Parathyroid adenoma (tissue), 2 donors: ENCODE results near the gene PDIA3.
"Not testable (repeated sequence)": the region's sequence is repeated elsewhere in the genome, so short reads cannot be mapped to it uniquely, and the experiment has no call there.

ENCODE experiments used
- H2AFZ ChIP-seq: fragments of 300-600 bp; sonication (generic); one replicate; pipeline ENCODE4 v1.7.0; 2017; ENCODE audit warnings: antibody characterized with exemption, mild to moderate bottlenecking
- H3K27ac ChIP-seq: fragments of 300-600 bp; sonication (generic); one replicate; pipeline ENCODE4 v1.7.0; 2017
- H3K27me3 ChIP-seq: fragments of 300-600 bp; sonication (generic); one replicate; pipeline ENCODE4 v1.7.0; 2017; ENCODE audit warnings: low read length; ENCODE audit not compliant: control insufficient read depth, insufficient read depth
- H3K36me3 ChIP-seq: fragments of 300-600 bp; sonication (generic); one replicate; pipeline ENCODE4 v1.7.0; 2017; ENCODE audit warnings: low read length; ENCODE audit not compliant: control insufficient read depth, insufficient read depth
- H3K4me1 ChIP-seq: fragments of 300-600 bp; sonication (generic); one replicate; pipeline ENCODE4 v1.7.0; 2017; ENCODE audit warnings: control low read depth
- H3K4me2 ChIP-seq: fragments of 300-600 bp; sonication (generic); one replicate; pipeline ENCODE4 v1.7.0; 2017; ENCODE audit warnings: low read length
- H3K4me3 ChIP-seq: fragments of 300-600 bp; sonication (generic); one replicate; pipeline ENCODE4 v1.7.0; 2017; ENCODE audit warnings: low read depth, low read length
- H3K79me2 ChIP-seq: fragments of 300-600 bp; sonication (generic); one replicate; pipeline ENCODE4 v1.7.0; 2017; ENCODE audit warnings: control low read depth
- H3K9ac ChIP-seq: fragments of 300-600 bp; sonication (generic); one replicate; pipeline ENCODE4 v1.7.0; 2017; ENCODE audit warnings: mild to moderate bottlenecking
- H3K9me3 ChIP-seq: fragments of 300-600 bp; sonication (generic); one replicate; pipeline ENCODE4 v1.7.0; 2017; ENCODE audit warnings: low read length; ENCODE audit not compliant: control insufficient read depth
- CTCF ChIP-seq: fragments of 300-600 bp; sonication (generic); IDR thresholded peaks from one replicate; pipeline ENCODE4 v1.7.0; 2017; ENCODE audit warnings: antibody characterized with exemption, mild to moderate bottlenecking
- donor health status: primary hyperparathyroidism.

PDIA3 gene

GRCh38 chr15:43735416-43735815 is 10.8 kb upstream of the PDIA3 start:
- Histone ChIP-seq H3K4me1 (no peaks in the 10 kb centered on the region), H3K36me3 (no peaks in the 10 kb centered on the region), H3K27me3 (no peaks in the 10 kb centered on the region), H3K79me2 (no peaks in the 10 kb centered on the region), H3K9ac (no peak overlapping the region), H3K9me3 (no peaks in the 10 kb centered on the region), H3K4me3 (no peak overlapping the region), H2AFZ (no peak overlapping the region), H3K4me2 (no peak overlapping the region), H3K27ac (no peak overlapping the region)
- no peak for TF ChIP-seq CTCF

DNA sequence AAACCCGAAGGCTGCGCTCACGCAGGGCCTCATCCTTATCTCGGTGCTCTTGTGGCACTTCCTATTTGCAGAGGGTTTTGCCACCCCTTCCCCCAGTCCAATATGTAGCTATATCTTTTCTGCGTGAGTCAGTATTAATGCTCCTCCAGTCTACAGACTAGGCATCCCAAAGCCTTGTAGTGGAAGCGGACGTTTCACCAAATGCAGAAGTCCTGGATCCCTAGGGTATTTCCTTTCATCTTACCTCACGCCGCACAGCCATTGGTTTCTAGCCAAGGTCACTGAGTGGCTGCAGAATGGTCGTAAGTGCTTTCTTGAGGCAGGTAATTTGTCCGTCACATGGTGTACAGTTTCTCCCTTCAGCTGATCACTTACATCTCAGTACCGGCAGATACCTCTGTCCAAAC is 668 bp downstream of the PDIA3 start:
- H3K9ac ChIP-seq, H3K9me3 ChIP-seq, H3K36me3 ChIP-seq, H3K27me3 ChIP-seq, H3K4me1 ChIP-seq: not testable (repeated sequence)
- peak overlapping the region; percentile 72 for H3K4me2 ChIP-seq
- H3K27ac ChIP-seq, result peak overlapping the region; percentile 84
- peak overlapping the region; percentile 78 for H2AFZ ChIP-seq
- H3K79me2 ChIP-seq, result peaks cover 28% of the 10 kb centered on the region
- peak overlapping the region; percentile 77 for H3K4me3 ChIP-seq

GRCh38 chr15:43748376-43748775 is 2.1 kb downstream of the PDIA3 start:
- H2AFZ ChIP-seq, result no peak overlapping the region
- H3K9me3 ChIP-seq, result no peaks in the 10 kb centered on the region
- H3K4me3 ChIP-seq, result no peak overlapping the region
- H3K79me2 ChIP-seq, result peaks cover 32% of the 10 kb centered on the region
- TF ChIP-seq CTCF, result no peak
- H3K4me2 ChIP-seq, result no peak overlapping the region
- H3K36me3 ChIP-seq, result no peaks in the 10 kb centered on the region
- peaks cover 5% of the 10 kb centered on the region for H3K4me1 ChIP-seq
- no peak overlapping the region for H3K9ac ChIP-seq
- H3K27me3 ChIP-seq, result no peaks in the 10 kb centered on the region
- H3K27ac ChIP-seq, result no peak overlapping the region

DNA sequence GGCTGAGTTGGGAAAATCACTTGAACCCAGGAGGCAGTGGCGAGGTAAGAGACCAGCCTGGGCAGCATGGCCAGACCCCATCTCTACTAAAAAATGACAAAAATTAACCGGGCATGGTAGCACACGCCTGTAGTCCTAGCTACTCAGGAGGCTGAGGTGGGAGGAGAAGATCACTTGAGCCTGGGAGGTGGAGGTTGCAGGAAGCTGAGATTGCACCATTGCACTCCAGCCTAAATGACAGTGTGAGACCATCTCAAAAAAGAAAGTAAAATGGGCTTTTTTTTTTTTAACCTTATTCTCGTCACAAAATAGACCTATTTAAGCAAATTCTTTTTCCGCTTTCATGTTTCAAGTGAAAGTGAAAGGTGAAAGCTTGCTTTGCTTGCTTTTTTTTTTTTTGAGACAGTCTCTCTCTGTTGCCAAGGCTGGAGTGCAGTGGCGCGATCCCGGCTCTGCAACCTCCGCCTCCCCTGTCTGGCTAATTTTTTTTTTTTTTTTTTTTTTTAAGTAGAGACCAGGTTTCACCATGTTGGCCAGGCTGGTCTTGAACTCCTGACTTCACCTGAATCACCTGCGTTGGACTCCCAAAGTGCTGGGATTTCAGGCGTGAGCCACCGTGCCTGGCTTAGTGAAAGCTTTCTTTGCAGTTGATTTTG is 3.6 kb downstream of the PDIA3 start:
- peak overlapping the region; percentile 15 for H3K27ac ChIP-seq
- peak overlapping the region; percentile 38 for H3K4me2 ChIP-seq
- H3K4me3 ChIP-seq, result no peak overlapping the region
- TF ChIP-seq CTCF, result no peak
- no peaks in the 10 kb centered on the region for H3K36me3 ChIP-seq
- no peaks in the 10 kb centered on the region for H3K9me3 ChIP-seq
- no peak overlapping the region for H3K9ac ChIP-seq
- H2AFZ ChIP-seq, result no peak overlapping the region
- no peaks in the 10 kb centered on the region for H3K27me3 ChIP-seq
- H3K4me1 ChIP-seq, result peaks cover 5% of the 10 kb centered on the region
- H3K79me2 ChIP-seq, result peaks cover 34% of the 10 kb centered on the region

- Histone ChIP-seq H3K36me3 (no peaks in the 10 kb centered on the region), H3K4me1 (peaks cover 5% of the 10 kb centered on the region)
- no peak for TF ChIP-seq CTCF
Measured at GRCh38 chr15:43751885-43752284, 5.6 kb downstream of the PDIA3 start.

More at GRCh38 chr15:43751885-43752284, 5.6 kb downstream of the PDIA3 start:
- Histone ChIP-seq H3K9me3 (no peaks in the 10 kb centered on the region), H3K27me3 (no peaks in the 10 kb centered on the region), H3K4me2 (no peak overlapping the region), H3K9ac (no peak overlapping the region), H3K4me3 (no peak overlapping the region), H3K27ac (no peak overlapping the region), H3K79me2 (peaks cover 36% of the 10 kb centered on the region), H2AFZ (no peak overlapping the region)
